COLO668 (cell line): ENCODE measurements around the gene USP46.

ENCODE experiments used
- DNase-seq: peaks from one replicate; lab custom pipeline; 2025; ENCODE audit not compliant: unreplicated experiment; lab: John Stamatoyannopoulos, UW

Gene USP46

DNA sequence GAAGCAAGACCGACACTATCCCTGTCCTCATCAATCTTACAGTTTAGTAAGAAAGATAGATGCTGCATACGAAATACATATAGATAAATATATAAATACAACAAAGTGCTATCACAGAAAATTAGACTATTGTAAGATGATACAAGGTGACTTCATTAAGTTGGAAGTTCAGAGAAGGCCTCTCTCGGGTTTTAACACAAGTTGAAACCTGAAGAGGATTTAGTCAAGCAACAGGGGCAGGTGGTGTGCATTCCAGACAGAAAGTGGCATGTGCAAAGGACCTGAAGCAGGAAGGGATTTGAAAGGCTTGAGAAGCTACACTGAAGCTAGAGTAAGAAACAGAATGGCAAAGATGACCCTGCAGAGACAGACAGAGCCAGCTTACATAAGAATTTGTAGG lies 36.5 kb downstream of the USP46 start:
- DNase-seq = no peak

DNA sequence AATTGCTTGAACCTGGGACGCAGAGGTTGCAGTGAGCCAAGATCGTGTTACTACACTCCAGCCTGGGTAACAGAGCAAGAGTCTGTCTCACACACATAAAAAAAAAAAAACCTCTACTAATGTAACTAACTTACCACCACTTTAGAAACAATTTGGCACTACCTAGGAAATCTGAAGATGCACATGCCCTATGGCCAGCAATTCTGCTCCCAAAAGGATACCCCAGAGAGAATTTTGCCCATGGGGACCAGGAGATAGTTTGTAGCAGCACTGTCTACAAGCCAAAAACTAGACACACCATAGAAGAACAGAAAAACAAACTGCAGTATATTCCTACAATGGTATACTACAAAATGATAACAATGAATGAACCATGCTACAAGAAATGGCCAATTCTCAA lies 37.5 kb downstream of the USP46 start:
- no peak for DNase-seq

DNA sequence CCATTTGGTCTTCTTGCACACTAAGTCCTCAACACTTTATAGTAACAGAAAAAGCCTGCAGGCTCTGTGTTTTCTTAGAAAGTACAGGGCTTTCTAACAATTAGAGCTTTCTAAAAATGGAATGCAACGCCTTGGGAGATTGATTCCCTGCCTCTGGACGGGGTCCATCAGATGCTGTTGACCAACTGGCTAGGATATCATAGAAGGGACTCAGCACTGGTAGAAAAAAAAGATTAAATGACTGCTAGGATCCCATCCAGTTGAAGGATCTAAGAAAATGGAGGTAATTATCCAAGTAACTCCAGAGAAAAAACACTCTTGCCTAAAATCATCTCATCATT lies 39.5 kb downstream of the USP46 start:
- DNase-seq = no peak

GRCh38 chr4:52618795-52619590 lies 40.1 kb downstream of the USP46 start:
- DNase-seq = no peak

DNA sequence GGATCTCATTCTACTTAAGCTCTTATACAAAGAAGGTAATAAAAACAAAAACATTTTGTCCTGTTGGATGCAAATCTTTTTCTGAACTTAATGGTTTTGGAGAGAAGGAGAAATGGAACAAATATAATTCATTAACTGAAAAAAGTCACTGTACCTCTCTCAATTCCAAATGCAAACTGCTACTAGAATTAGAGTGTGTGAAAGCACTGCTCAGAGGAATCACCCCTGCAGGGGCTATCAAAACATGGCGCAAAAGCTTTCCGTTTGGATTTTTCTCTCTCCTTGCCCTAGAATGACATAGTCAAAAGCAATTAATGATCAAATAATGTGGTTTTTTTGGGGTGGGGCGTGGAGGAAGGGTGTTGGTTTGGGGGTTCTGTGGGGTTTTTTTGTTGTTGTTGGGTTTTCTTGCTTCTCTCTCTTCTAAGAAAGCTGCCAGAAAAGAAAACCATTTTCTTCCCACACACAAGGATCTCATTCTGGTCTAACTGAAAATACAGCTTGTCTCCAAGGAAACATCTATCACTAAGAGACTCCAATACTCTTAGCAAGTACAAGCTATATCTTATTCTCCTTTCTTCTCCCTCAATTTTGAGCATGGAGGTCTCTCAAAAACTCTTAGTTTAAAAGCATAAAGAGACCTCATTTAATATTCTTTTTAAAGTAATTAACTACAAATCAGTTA lies 41.6 kb downstream of the USP46 start:
- no peak for DNase-seq

GRCh38 chr4:52614241-52614640 lies 44.9 kb downstream of the USP46 start:
- DNase-seq = no peak

- no peak for DNase-seq
Measured at GRCh38 chr4:52612341-52612740, 46.8 kb downstream of the USP46 start.

GRCh38 chr4:52611030-52611555 lies 48.0 kb downstream of the USP46 start:
- no peak for DNase-seq

DNA sequence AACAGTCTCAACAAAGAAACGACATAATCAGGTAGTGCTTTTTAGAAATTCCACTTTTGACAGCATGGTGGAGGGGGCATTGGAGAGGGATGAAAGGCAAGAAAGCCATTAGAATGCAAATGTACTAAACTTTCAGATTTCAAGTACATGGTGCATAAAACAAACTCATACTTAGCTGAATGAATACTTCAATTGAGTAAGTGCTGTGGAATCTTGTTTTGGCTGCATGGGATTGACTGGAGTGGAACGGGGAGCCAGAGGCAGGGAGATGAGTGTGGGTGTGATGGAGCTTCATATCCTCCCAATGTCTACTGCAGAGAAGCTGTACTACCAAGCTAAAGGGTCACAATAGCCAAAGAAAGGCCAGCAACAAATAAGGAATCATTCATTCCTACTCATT lies 52.4 kb downstream of the USP46 start:
- DNase-seq = no peak

GRCh38 chr4:52606040-52606439 lies 53.1 kb downstream of the USP46 start:
- DNase-seq = no peak

GRCh38 chr4:52604215-52604614 lies 54.9 kb downstream of the USP46 start:
- no peak for DNase-seq

DNA sequence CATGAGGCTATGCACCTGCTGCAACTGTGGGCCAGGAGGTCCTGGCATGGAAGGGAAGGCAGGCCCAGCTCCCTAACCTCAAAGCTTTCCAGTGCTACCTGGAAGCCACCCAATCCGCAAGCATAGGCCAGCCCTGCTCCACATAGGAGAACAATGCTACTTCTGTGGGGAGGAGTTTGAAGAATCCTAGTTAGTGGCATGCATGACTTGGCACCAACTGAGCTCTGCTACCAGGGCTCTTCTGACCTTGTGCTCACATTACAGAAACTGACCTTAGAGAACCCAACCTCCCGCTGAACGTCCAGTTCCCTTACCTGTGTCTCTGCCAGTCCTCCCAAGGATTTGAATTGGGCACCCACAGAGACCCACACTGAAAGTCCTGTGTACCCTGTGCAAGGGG lies 58.8 kb downstream of the USP46 start:
- DNase-seq = no peak

GRCh38 chr4:52595001-52595400 lies 64.1 kb downstream of the USP46 start:
- no peak for DNase-seq

DNA sequence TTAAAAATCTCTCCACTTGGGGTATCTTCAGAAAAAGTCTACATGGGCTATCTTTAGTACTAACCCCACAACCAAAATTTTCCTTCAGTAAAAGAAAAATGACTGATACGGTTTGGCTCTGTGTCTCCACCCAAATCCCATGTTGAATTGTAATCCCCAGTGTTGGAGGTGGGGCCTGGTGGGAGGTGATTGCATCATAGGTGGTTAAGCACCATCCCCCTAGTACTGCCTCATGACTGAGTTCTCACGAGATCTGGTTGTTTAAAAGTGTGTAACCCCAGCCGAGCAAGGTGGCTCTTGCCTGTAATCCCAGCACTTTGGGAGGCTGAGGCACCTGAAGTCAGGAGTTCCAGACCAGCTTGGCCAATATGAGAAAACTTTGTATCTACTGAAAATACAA lies 66.8 kb downstream of the USP46 start:
- no peak for DNase-seq

GRCh38 chr4:52588771-52589591 lies 70.1 kb downstream of the USP46 start:
- DNase-seq = no peak

GRCh38 chr4:52588097-52588496 lies 71.0 kb downstream of the USP46 start:
- peak; percentile 7 for DNase-seq

DNA sequence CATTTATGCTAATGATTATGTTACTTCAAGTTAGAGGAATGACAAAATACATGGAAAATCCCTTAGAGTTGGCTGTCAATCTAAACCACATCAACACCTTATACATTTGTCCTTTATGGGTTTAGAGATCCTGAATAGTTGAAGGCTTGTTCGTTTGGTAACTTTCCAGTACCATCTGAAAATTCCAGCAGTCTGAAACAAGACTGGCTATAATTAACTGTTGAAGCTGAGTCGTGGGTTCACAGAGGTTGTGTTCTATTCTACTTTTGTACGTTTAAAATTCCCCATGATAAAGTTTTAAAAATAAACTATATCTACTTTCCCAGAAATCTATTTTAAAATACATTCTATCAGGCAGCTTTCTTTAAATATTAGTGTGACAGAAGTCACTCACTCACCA lies 73.0 kb downstream of the USP46 start:
- no peak for DNase-seq

DNA sequence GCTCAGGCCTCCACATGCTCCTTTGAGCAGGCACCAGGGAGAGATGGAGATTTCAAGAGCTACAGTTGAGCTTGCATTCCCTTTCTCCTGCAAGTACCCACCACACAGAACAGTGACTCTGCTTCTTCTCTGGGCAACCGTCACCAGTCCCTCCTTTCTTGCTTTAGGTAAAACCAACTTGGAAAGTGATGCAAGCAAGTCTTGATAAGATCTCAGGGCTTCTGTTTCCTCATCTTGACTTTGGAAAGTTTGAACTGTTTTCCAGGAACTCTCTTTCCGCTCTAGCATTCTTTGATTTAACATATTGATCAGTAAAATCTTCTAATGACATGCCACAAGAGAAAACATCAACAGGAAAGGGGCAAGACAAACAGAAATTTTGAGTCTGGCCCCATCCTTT lies 73.7 kb downstream of the USP46 start:
- no peak for DNase-seq

DNA sequence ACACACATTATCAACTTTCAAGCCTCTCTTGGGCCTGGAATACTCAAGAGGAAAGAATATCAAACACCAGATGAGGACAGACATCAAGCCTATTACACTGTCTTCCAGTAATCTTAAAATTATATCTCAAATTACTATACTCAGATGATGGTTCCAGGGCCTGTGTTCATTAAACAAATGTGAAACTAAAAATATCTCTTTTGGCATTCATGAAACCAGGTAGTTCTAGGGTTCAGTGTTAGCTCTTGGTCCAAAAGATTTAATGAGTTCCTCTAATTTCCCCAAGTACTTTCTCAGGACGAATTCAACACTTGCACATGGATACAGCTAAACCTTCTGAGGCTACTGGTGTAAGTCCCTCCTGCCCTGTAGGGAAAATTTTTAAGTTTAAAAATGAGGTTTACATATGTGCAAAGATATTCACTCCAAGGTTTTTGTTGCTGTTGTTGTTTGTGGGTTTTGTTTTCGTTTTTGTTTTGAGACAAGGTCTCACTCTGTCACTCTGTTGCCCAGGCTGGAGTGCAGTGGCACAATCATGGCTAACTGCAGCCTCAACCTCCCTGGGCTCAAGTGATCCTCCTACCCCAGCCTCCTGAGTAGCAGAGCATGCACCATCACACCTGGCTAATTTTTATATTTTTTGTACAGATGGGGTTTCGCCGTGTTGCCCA lies 79.4 kb downstream of the USP46 start:
- DNase-seq = no peak

GRCh38 chr4:52578951-52579350 lies 80.2 kb downstream of the USP46 start:
- no peak for DNase-seq

- DNase-seq = no peak
Measured at GRCh38 chr4:52577624-52577962, 81.5 kb downstream of the USP46 start.
